ENCODE results near the gene FUT1. TPM values are rescaled to one million over a fixed set of nuclear protein-coding genes. Genes with fewer than 3 reads are reported as not detected.

FUT1 gene
- total and polyA plus RNA-seq, 4 donors = 0.48 to 6.8 (median 1.0) TPM

- no peak for TF ChIP-seq REST (IDR thresholded peaks at IDR 0.05)
These were observed 1.5 kb downstream of the FUT1 start (continued) for GRCh38 chr19:48750771-48751504.

DNA sequence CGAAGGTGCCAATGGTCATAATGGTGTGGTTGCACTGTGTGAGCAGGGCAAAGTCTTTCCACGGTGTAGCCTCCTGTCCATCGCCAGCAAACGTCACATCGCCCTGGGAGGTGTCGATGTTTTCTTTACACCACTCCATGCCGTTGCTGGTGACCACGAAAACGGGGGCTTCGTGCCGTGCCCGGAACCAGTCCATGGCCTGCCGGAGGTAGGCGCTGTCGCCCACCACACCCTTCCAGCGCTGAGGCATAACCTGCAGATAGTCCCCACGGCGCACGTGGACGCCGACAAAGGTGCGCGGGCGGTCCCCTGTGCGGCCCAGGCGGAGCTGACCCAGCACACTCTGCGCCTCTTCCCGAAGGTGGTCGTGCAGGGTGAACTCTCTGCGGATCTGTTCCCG is 2.1 kb downstream of the FUT1 start:
- no peak for TF ChIP-seq FOXA2 (IDR thresholded peaks at IDR 0.05)
- TF ChIP-seq FOXA1 (IDR thresholded peaks at IDR 0.05) = no peak
- no peak for TF ChIP-seq NR2F2 (IDR thresholded peaks at IDR 0.05)
- TF ChIP-seq HNF4A (conservative IDR thresholded peaks at IDR 0.05) = peak; percentile 26 to 43
- no peak for TF ChIP-seq RXRA (IDR thresholded peaks at IDR 0.05)
- TF ChIP-seq, protein P1, sequence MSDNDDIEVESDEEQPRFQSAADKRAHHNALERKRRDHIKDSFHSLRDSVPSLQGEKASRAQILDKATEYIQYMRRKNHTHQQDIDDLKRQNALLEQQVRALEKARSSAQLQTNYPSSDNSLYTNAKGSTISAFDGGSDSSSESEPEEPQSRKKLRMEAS (IDR thresholded peaks at IDR 0.05) = no peak
- TF ChIP-seq, protein P2, sequence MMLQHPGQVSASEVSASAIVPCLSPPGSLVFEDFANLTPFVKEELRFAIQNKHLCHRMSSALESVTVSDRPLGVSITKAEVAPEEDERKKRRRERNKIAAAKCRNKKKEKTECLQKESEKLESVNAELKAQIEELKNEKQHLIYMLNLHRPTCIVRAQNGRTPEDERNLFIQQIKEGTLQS (IDR thresholded peaks at IDR 0.05) = no peak
- TF ChIP-seq YY1 (IDR thresholded peaks at IDR 0.05) = no peak
- H3K36me3 ChIP-seq (ENCODE audit: control insufficient read depth in 4 of 4, insufficient read depth in 3 of 4, low read depth in 1 of 4, low read length in 3 of 4) = no peaks in the 10 kb centered on the region
- no peaks in the 10 kb centered on the region for H3K27me3 ChIP-seq (ENCODE audit: control insufficient read depth in 4 of 4, insufficient read depth in 4 of 4, low read length in 3 of 4)
- 87% methylated on average over 31 of the region's 31 CpGs for WGBS
- no peak overlapping the region for H3K27ac ChIP-seq (ENCODE audit: low read depth in 1 of 2, low read length in 2 of 2)
- DNase-seq (ENCODE audit: low spot score) = no peak
- H3K9me3 ChIP-seq (ENCODE audit: control insufficient read depth in 4 of 4, low read length in 3 of 4) = no peaks in the 10 kb centered on the region
- no peak overlapping the region for H3K4me3 ChIP-seq (ENCODE audit: low read depth in 1 of 3, low read length in 3 of 3)
- H3K9ac ChIP-seq (ENCODE audit: low read depth in 1 of 2, low read length in 2 of 2) = no peak overlapping the region
- H3K4me1 ChIP-seq (ENCODE audit: control insufficient read depth in 4 of 4, insufficient read depth in 4 of 4, low read length in 3 of 4) = peaks cover 0 to 9% (median 4%) of the 10 kb centered on the region in 4 donors

DNA sequence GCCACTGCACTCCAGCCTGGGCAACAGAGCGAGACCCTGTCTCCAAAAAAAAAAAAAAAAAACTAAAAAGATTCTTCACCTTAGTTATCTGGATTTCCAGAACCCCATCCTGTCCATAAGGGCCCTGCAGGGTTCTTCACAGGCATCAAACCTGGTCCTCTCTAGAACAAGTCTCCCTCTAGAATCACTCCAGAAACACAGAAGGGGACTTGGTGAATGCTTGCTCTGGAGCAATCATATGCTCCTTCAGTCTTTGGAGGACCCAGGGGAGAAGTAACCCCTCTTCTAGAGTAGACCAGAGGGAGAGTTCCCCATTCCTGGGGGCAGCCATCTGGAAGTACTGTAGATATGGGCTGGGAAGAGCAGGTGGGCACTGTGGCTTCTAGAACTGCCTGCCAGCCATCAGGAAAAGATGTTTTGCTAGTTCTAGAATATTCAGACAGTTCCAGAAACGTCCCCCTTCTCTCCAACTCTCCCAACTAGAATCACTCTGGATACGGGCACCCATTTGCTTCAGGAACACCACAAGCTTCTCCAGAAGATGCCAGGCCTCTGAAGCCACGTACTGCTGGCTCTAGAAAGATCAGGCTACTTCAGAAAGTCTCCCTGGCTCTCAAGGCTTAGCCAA is 2.8 kb downstream of the FUT1 start:
- peaks cover 0 to 6% (median 3%) of the 10 kb centered on the region in 4 donors for H3K4me1 ChIP-seq (ENCODE audit: control insufficient read depth in 4 of 4, insufficient read depth in 4 of 4, low read length in 3 of 4)
- DNase-seq (ENCODE audit: low spot score) = no peak
- H3K27ac ChIP-seq (ENCODE audit: low read depth in 1 of 2, low read length in 2 of 2) = no peak overlapping the region
- TF ChIP-seq REST (IDR thresholded peaks at IDR 0.05) (no peak), GABPA (IDR thresholded peaks at IDR 0.05 in 1 of 2, conservative IDR thresholded peaks at IDR 0.05 in 1 of 2) (no peak), SP1 (IDR thresholded peaks at IDR 0.05) (no peak), FOXA2 (IDR thresholded peaks at IDR 0.05) (no peak), RAD21 (IDR thresholded peaks at IDR 0.05) (no peak), TAF1 (conservative IDR thresholded peaks at IDR 0.05) (no peak), HNF4A (conservative IDR thresholded peaks at IDR 0.05) (no peak), YY1 (IDR thresholded peaks at IDR 0.05) (no peak), EGR1 (IDR thresholded peaks at IDR 0.05; ENCODE audit: low read depth in 2 of 2) (no peak), NR2F2 (IDR thresholded peaks at IDR 0.05) (no peak), RXRA (IDR thresholded peaks at IDR 0.05) (no peak), HNF4G (IDR thresholded peaks at IDR 0.05) (no peak), FOXA1 (IDR thresholded peaks at IDR 0.05) (no peak)
- TF ChIP-seq, protein P2 (IDR thresholded peaks at IDR 0.05) = no peak
- TF ChIP-seq, protein P3, sequence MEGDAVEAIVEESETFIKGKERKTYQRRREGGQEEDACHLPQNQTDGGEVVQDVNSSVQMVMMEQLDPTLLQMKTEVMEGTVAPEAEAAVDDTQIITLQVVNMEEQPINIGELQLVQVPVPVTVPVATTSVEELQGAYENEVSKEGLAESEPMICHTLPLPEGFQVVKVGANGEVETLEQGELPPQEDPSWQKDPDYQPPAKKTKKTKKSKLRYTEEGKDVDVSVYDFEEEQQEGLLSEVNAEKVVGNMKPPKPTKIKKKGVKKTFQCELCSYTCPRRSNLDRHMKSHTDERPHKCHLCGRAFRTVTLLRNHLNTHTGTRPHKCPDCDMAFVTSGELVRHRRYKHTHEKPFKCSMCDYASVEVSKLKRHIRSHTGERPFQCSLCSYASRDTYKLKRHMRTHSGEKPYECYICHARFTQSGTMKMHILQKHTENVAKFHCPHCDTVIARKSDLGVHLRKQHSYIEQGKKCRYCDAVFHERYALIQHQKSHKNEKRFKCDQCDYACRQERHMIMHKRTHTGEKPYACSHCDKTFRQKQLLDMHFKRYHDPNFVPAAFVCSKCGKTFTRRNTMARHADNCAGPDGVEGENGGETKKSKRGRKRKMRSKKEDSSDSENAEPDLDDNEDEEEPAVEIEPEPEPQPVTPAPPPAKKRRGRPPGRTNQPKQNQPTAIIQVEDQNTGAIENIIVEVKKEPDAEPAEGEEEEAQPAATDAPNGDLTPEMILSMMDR (IDR thresholded peaks at IDR 0.05; ENCODE audit: low read depth, low read length, missing input control) = no peak
- TF ChIP-seq, protein P1 (IDR thresholded peaks at IDR 0.05) = no peak
- WGBS = 88% methylated on average over 4 of the region's 4 CpGs
- H3K9me3 ChIP-seq (ENCODE audit: control insufficient read depth in 4 of 4, low read length in 3 of 4) = no peaks in the 10 kb centered on the region
- H3K4me3 ChIP-seq (ENCODE audit: low read depth in 1 of 3, low read length in 3 of 3) = no peak overlapping the region
- H3K27me3 ChIP-seq (ENCODE audit: control insufficient read depth in 4 of 4, insufficient read depth in 4 of 4, low read length in 3 of 4) = no peaks in the 10 kb centered on the region
- H3K9ac ChIP-seq (ENCODE audit: low read depth in 1 of 2, low read length in 2 of 2) = no peak overlapping the region
- no peaks in the 10 kb centered on the region for H3K36me3 ChIP-seq (ENCODE audit: control insufficient read depth in 4 of 4, insufficient read depth in 3 of 4, low read depth in 1 of 4, low read length in 3 of 4)

All from liver (tissue), 9 donors.